ENCODE data around the gene SCAF1. TPM values are rescaled to one million over a fixed set of nuclear protein-coding genes. Genes with fewer than 3 reads are reported as not detected.

The SCAF1 gene
- total RNA-seq, 1 donor from 2014 or later: 59.4 TPM

GRCh38 chr19:49682274-49682673 lies 40.3 kb downstream of the SCAF1 start:
- intact Hi-C loops (cut with DNase I): no loop called here
- DNase-seq: no peak
- Histone ChIP-seq H3K9me3 (no peaks in the 10 kb centered on the region), H3K27me3 (ENCODE audit: low read depth) (no peaks in the 10 kb centered on the region), H3K4me3 (no peak overlapping the region), H3K4me1 (peaks cover 30% of the 10 kb centered on the region), H3K36me3 (peaks cover 67% of the 10 kb centered on the region), H3K27ac (no peak overlapping the region)
- no peak for TF ChIP-seq CTCF (IDR thresholded peaks at IDR 0.05)
- ATAC-seq: no peak

- H3K27me3 ChIP-seq (ENCODE audit: low read depth): no peaks in the 10 kb centered on the region
- intact Hi-C loops (cut with DNase I): no loop called here
- no peaks in the 10 kb centered on the region for H3K9me3 ChIP-seq
- peaks cover 19% of the 10 kb centered on the region for H3K4me1 ChIP-seq
- no peak overlapping the region for H3K4me3 ChIP-seq
- peaks cover 78% of the 10 kb centered on the region for H3K36me3 ChIP-seq
- no peak for ATAC-seq
- H3K27ac ChIP-seq: no peak overlapping the region
- DNase-seq: no peak
- TF ChIP-seq CTCF (IDR thresholded peaks at IDR 0.05): no peak
These were observed 41.8 kb downstream of the SCAF1 start for GRCh38 chr19:49683814-49684250.

- no peak for ATAC-seq
- intact Hi-C loops (cut with DNase I): no loop called here
- Histone ChIP-seq H3K36me3 (peaks cover 78% of the 10 kb centered on the region), H3K27ac (no peak overlapping the region), H3K4me1 (peaks cover 19% of the 10 kb centered on the region), H3K27me3 (ENCODE audit: low read depth) (peaks cover 3% of the 10 kb centered on the region), H3K4me3 (no peak overlapping the region), H3K9me3 (no peaks in the 10 kb centered on the region)
- DNase-seq: no peak
- peak; percentile 39 for TF ChIP-seq CTCF (IDR thresholded peaks at IDR 0.05)
These were observed 42.4 kb downstream of the SCAF1 start for GRCh38 chr19:49684251-49684982.

GRCh38 chr19:49684983-49685553 lies 43.1 kb downstream of the SCAF1 start:
- Histone ChIP-seq H3K27ac (no peak overlapping the region), H3K36me3 (peaks cover 78% of the 10 kb centered on the region), H3K9me3 (no peaks in the 10 kb centered on the region), H3K4me3 (no peak overlapping the region), H3K27me3 (ENCODE audit: low read depth) (peaks cover 10% of the 10 kb centered on the region), H3K4me1 (peaks cover 24% of the 10 kb centered on the region)
- no peak for TF ChIP-seq CTCF (IDR thresholded peaks at IDR 0.05)
- DNase-seq: no peak
- no peak for ATAC-seq
- intact Hi-C loops (cut with DNase I): no loop called here

- peak overlapping the region; percentile 46 for H3K27ac ChIP-seq
- intact Hi-C loops (cut with DNase I): no loop called here
- H3K4me1 ChIP-seq: peaks cover 24% of the 10 kb centered on the region
- no peak for TF ChIP-seq CTCF (IDR thresholded peaks at IDR 0.05)
- ATAC-seq (no peak), DNase-seq (no peak)
- H3K27me3 ChIP-seq (ENCODE audit: low read depth): peaks cover 17% of the 10 kb centered on the region
- H3K36me3 ChIP-seq: peaks cover 72% of the 10 kb centered on the region
- peak overlapping the region; percentile 63 for H3K4me3 ChIP-seq
- H3K9me3 ChIP-seq: no peaks in the 10 kb centered on the region
These were observed 43.9 kb downstream of the SCAF1 start for GRCh38 chr19:49685845-49686332.
